Stomach (tissue), 4 donors: ENCODE data around the gene GPR148.
"Not testable (repeated sequence)": the region's sequence is repeated elsewhere in the genome, so short reads cannot be mapped to it uniquely, and the experiment has no call there.

Experiments
- POLR2A ChIP-seq, 4 donors: fragments of 450-650 bp; IDR thresholded peaks; one replicate each; pipeline ENCODE4 v1.6.1; 2016; ENCODE audit warnings: antibody characterized with exemption in 4 of 4, control low read depth in 2 of 4, mild to moderate bottlenecking in 1 of 4, moderate library complexity in 1 of 4
- POLR2AphosphoS5 ChIP-seq, 3 donors: sonication (generic); formaldehyde crosslinking; IDR thresholded peaks; one replicate each; pipeline ENCODE4 v1.6.1; 2016; ENCODE audit warnings: antibody characterized with exemption in 3 of 3
- TF ChIP-seq, protein P1 (sequence below), 7 experiments: fragments of 450-650 bp in 4 of 7; fragments of 200-600 bp in 3 of 7; sonication (generic) in 3 of 7; IDR thresholded peaks; one replicate each; pipeline ENCODE4 v1.5.1; 2016 to 2019; ENCODE audit warnings: antibody characterized with exemption in 7 of 7, control low read depth in 2 of 7, mild to moderate bottlenecking in 1 of 7

DNA sequence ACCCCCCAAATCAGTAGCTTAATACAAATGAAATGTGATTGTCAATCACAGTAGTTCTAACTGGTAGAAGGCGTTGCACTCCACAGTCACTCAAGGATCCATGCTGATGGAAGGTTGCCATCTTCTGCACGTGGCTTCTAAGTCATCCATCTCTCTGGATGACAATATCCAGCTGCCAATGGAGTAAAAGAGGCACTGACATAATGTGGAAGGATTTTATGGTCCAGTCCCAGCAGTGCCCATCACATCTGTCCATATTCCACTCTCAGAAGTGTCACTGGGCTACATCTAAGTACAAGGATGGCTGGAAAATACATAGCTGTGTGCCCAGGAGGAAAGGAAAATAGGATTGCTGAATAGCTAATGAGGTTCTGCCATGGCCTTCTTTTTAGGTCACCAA lies 14.1 kb upstream of the GPR148 start:
- not testable (repeated sequence) for TF ChIP-seq POLR2A, POLR2AphosphoS5 (IDR thresholded peaks at IDR 0.05)
- TF ChIP-seq, protein P1, sequence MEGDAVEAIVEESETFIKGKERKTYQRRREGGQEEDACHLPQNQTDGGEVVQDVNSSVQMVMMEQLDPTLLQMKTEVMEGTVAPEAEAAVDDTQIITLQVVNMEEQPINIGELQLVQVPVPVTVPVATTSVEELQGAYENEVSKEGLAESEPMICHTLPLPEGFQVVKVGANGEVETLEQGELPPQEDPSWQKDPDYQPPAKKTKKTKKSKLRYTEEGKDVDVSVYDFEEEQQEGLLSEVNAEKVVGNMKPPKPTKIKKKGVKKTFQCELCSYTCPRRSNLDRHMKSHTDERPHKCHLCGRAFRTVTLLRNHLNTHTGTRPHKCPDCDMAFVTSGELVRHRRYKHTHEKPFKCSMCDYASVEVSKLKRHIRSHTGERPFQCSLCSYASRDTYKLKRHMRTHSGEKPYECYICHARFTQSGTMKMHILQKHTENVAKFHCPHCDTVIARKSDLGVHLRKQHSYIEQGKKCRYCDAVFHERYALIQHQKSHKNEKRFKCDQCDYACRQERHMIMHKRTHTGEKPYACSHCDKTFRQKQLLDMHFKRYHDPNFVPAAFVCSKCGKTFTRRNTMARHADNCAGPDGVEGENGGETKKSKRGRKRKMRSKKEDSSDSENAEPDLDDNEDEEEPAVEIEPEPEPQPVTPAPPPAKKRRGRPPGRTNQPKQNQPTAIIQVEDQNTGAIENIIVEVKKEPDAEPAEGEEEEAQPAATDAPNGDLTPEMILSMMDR (IDR thresholded peaks at IDR 0.05), result not testable (repeated sequence)
